ENCODE measurements around the gene DISC1. TPM values are rescaled to one million over a fixed set of nuclear protein-coding genes. Genes with fewer than 3 reads are reported as not detected.
A peak's percentile ranks its signal among the peaks of the same experiment; 100 is the strongest.

The DISC1 gene
- polyA plus RNA-seq, 3 donors = 5.5 to 14.7 (median 5.8) TPM

GRCh38 chr1:231616667-231617066, 9.9 kb upstream of the DISC1 start:
- Histone ChIP-seq H3K9ac (ENCODE audit: insufficient read depth, low read length, poor library complexity, severe bottlenecking) (no peak overlapping the region), H2AFZ (ENCODE audit: insufficient read depth, low read depth, low read length, poor library complexity, severe bottlenecking) (peak overlapping the region; percentile 21), H3K36me3 (replicated peaks in 1 of 2; ENCODE audit: control insufficient read depth in 1 of 2, insufficient read depth in 2 of 2, low read length in 2 of 2) (no peaks in the 10 kb centered on the region), H3K4me1 (ENCODE audit: control insufficient read depth in 1 of 2, insufficient read depth in 2 of 2, low read length in 2 of 2) (peaks cover 58 to 73% of the 10 kb centered on the region in 2 donors), H3K4me2 (replicated peaks; ENCODE audit: extremely low read depth, low read length, poor library complexity, severe bottlenecking) (no peak overlapping the region), H4K20me1 (ENCODE audit: insufficient read depth, low read length) (no peaks in the 10 kb centered on the region), H3K79me2 (ENCODE audit: insufficient read depth, low read length) (no peaks in the 10 kb centered on the region), H3K27me3 (ENCODE audit: control insufficient read depth in 2 of 2, insufficient read depth in 2 of 2, low read length in 2 of 2) (no peaks in the 10 kb centered on the region), H3K9me3 (replicated peaks in 1 of 2; ENCODE audit: control insufficient read depth in 1 of 2, insufficient read depth in 1 of 2, low read length in 2 of 2) (no peaks in the 10 kb centered on the region), H3K27ac (ENCODE audit: low read depth in 1 of 2, low read length in 2 of 2) (no peak overlapping the region), H3K4me3 (replicated peaks in 1 of 3; ENCODE audit: low read depth in 2 of 3, low read length in 3 of 3) (no peak overlapping the region)
- TF ChIP-seq CTCF (IDR thresholded peaks at IDR 0.05) = no peak
- 57% methylated on average over 1 of the region's 2 CpGs for WGBS (ENCODE audit: insufficient coverage)
- no peaks in the 10 kb centered on the region for H3K27me3 Mint-ChIP-seq (ENCODE audit: low read depth in 3 of 3)
- no peaks in the 10 kb centered on the region for H3K36me3 Mint-ChIP-seq
- peak overlapping the region in 5 of 7 donors; percentile 1 to 65 (median 53) for H3K27ac Mint-ChIP-seq
- no peak for DNase-seq
- peak overlapping the region in 1 of 2 donors; percentile 42 for H3K4me3 Mint-ChIP-seq
- intact Hi-C loops (cut with micrococcal nuclease) = no loop called here
- peaks cover 67% of the 10 kb centered on the region for H3K4me1 Mint-ChIP-seq
- peaks cover 0 to 7% (median 3%) of the 10 kb centered on the region in 7 donors for H3K9me3 Mint-ChIP-seq

GRCh38 chr1:231618609-231619256, 7.9 kb upstream of the DISC1 start:
- H3K36me3 Mint-ChIP-seq = no peaks in the 10 kb centered on the region
- no peak for TF ChIP-seq CTCF (IDR thresholded peaks at IDR 0.05)
- H3K9me3 ChIP-seq (replicated peaks in 1 of 2; ENCODE audit: control insufficient read depth in 1 of 2, insufficient read depth in 1 of 2, low read length in 2 of 2) = no peaks in the 10 kb centered on the region

More at GRCh38 chr1:231618609-231619256, 7.9 kb upstream of the DISC1 start:
- H3K4me3 ChIP-seq (replicated peaks in 1 of 3; ENCODE audit: low read depth in 2 of 3, low read length in 3 of 3) = no peak overlapping the region
- H3K4me1 Mint-ChIP-seq = peaks cover 46% of the 10 kb centered on the region
- H3K4me3 Mint-ChIP-seq = no peak overlapping the region
- DNase-seq = no peak
- H3K4me1 ChIP-seq (ENCODE audit: control insufficient read depth in 1 of 2, insufficient read depth in 2 of 2, low read length in 2 of 2) = peaks cover 39 to 52% of the 10 kb centered on the region in 2 donors
- H4K20me1 ChIP-seq (ENCODE audit: insufficient read depth, low read length) = no peaks in the 10 kb centered on the region
- H3K27me3 Mint-ChIP-seq (ENCODE audit: low read depth in 3 of 3) = peaks cover 0 to 4% (median 0%) of the 10 kb centered on the region in 3 donors
- no peak overlapping the region for H3K27ac ChIP-seq (ENCODE audit: low read depth in 1 of 2, low read length in 2 of 2)
- H3K36me3 ChIP-seq (replicated peaks in 1 of 2; ENCODE audit: control insufficient read depth in 1 of 2, insufficient read depth in 2 of 2, low read length in 2 of 2) = no peaks in the 10 kb centered on the region
- H3K9me3 Mint-ChIP-seq = peaks cover 0 to 6% (median 3%) of the 10 kb centered on the region in 7 donors
- H3K9ac ChIP-seq (ENCODE audit: insufficient read depth, low read length, poor library complexity, severe bottlenecking) = no peak overlapping the region
- WGBS (ENCODE audit: insufficient coverage) = 100% methylated on average over 3 of the region's 7 CpGs
- intact Hi-C loops (cut with micrococcal nuclease) = no loop called here
- no peak overlapping the region for H2AFZ ChIP-seq (ENCODE audit: insufficient read depth, low read depth, low read length, poor library complexity, severe bottlenecking)
- no peak overlapping the region for H3K4me2 ChIP-seq (replicated peaks; ENCODE audit: extremely low read depth, low read length, poor library complexity, severe bottlenecking)
- H3K27me3 ChIP-seq (ENCODE audit: control insufficient read depth in 2 of 2, insufficient read depth in 2 of 2, low read length in 2 of 2) = no peaks in the 10 kb centered on the region
- no peaks in the 10 kb centered on the region for H3K79me2 ChIP-seq (ENCODE audit: insufficient read depth, low read length)
- H3K27ac Mint-ChIP-seq = peak overlapping the region in 1 of 7 donors; percentile 28

Measured in CD14-positive monocyte (primary cell).